ENCODE results near the gene DHX8.

DNA sequence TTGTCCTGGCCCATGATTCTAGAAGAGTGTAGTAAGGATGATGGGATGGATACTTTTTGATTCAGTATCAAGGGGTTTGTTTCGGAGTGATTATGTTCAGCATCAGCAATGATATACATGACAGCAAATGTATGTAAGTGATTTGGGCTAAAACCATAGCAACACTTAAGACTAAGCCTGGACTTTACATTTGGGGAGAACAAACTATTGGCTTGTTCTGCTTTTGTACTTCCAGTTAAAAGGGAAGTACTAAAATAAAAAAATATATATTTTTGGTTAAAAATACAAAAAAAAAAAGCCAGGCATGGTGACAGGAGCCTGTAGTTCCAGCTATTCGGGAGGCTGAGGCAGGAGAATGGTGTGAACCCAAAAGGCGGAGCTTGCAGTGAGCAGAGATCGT lies 20.5 kb upstream of the DHX8 start:
- TF ChIP-seq GATA2 (IDR thresholded peaks at IDR 0.05; ENCODE audit: low read depth, low read length) (no peak), GATA3 (IDR thresholded peaks at IDR 0.05; ENCODE audit: low read depth, low read length) (no peak)

Measured in SH-SY5Y (cell line).